Glutamatergic neuron (in vitro differentiated cells): ENCODE results near the gene TCP10L. TPM values are rescaled to one million over a fixed set of nuclear protein-coding genes. Genes with fewer than 3 reads are reported as not detected.

Experiments used
- DNase-seq: peaks from one replicate; pipeline ENCODE4 v3.0.0; 2022
- H3K27ac Mint-ChIP-seq: one replicate; pipeline ENCODE4 v1.8.0; 2020; ENCODE audit warnings: mild to moderate bottlenecking, mixed read lengths, inconsistent platforms; ENCODE audit not compliant: unreplicated experiment
- H3K27me3 Mint-ChIP-seq: one replicate; pipeline ENCODE4 v1.8.0; 2020; ENCODE audit warnings: mild to moderate bottlenecking, moderate library complexity, mixed read lengths, inconsistent platforms; ENCODE audit not compliant: unreplicated experiment
- H3K36me3 Mint-ChIP-seq: one replicate; pipeline ENCODE4 v1.8.0; 2020; ENCODE audit warnings: mild to moderate bottlenecking, mixed read lengths, inconsistent platforms; ENCODE audit not compliant: unreplicated experiment
- H3K4me1 Mint-ChIP-seq: one replicate; pipeline ENCODE4 v1.8.0; 2020; ENCODE audit warnings: mild to moderate bottlenecking, low read depth, mixed read lengths, inconsistent platforms; ENCODE audit not compliant: unreplicated experiment
- H3K4me3 Mint-ChIP-seq: one replicate; pipeline ENCODE4 v1.8.0; 2020; ENCODE audit warnings: mild to moderate bottlenecking, mixed read lengths, inconsistent platforms; ENCODE audit not compliant: unreplicated experiment
- H3K9me3 Mint-ChIP-seq: one replicate; pipeline ENCODE4 v1.8.0; 2020; ENCODE audit warnings: mild to moderate bottlenecking, moderate library complexity, mixed read lengths, inconsistent platforms; ENCODE audit not compliant: unreplicated experiment
- total RNA-seq: library from RNA; stranded (reverse); fragmentation: NEBNext Ultra II Directional; extraction: Animal tissue kit (Norgen Biotek cat#: 25700); gene quantifications from one replicate; pipeline ENCODE4 v1.2.1, GENCODE V29; 2021; ENCODE audit not compliant: unreplicated experiment
- TF ChIP-seq, protein P1 (sequence below): fragments of 200-600 bp; sonication (generic); IDR thresholded peaks from one replicate; pipeline ENCODE4 v1.5.0; 2021; ENCODE audit not compliant: partially characterized antibody, unreplicated experiment

Gene TCP10L
- total RNA-seq, 1 donor from 2014 or later, result 31.0 TPM

DNA sequence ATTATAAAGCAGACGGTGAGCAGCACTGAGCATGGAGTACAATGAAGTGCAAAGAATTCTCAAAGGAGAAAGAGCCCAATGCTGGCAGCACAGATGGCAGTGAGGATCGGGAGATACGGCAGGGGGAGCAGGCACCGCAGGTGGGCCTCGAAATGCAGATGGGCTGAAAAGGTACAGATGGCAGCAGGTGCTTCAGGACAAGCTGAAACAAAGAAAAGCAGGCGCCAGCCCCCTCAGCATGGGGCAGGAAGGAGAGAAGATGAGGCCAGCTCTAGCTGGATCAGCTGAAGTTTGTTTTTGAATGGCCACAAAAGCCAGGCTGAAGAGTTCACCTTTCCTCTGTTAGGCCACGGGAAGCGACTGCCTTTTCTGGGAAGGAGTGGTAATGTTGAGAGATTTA is 19.1 kb upstream of the TCP10L start:
- DNase-seq, result peak; percentile 80
- Mint-ChIP-seq H3K4me1 (peaks cover 31% of the 10 kb centered on the region), H3K36me3 (peaks cover 5% of the 10 kb centered on the region), H3K9me3 (peaks cover 13% of the 10 kb centered on the region), H3K27me3 (peaks cover 17% of the 10 kb centered on the region), H3K27ac (peak overlapping the region; percentile 96), H3K4me3 (peak overlapping the region; percentile 90)
- TF ChIP-seq, protein P1, sequence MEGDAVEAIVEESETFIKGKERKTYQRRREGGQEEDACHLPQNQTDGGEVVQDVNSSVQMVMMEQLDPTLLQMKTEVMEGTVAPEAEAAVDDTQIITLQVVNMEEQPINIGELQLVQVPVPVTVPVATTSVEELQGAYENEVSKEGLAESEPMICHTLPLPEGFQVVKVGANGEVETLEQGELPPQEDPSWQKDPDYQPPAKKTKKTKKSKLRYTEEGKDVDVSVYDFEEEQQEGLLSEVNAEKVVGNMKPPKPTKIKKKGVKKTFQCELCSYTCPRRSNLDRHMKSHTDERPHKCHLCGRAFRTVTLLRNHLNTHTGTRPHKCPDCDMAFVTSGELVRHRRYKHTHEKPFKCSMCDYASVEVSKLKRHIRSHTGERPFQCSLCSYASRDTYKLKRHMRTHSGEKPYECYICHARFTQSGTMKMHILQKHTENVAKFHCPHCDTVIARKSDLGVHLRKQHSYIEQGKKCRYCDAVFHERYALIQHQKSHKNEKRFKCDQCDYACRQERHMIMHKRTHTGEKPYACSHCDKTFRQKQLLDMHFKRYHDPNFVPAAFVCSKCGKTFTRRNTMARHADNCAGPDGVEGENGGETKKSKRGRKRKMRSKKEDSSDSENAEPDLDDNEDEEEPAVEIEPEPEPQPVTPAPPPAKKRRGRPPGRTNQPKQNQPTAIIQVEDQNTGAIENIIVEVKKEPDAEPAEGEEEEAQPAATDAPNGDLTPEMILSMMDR, result no peak

DNA sequence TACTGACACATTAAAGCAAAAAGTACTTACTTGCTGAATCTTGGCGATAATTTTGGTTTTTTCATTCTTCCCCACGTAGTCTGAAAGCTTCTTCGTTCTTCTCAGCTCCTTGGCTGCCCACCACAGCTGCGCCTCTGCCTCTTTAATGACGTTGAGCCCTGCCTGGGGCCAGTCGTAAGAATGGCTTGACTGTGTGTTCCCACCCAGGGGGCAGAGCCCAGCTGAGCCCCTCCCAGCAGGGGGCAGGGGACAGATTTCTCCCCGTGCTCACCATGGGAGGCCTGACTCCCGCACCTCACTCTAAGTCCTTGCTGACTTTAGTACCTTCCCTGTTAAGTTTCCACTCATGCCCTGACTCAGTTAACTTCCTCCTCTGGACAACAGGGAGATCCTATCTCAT is 17.8 kb upstream of the TCP10L start:
- TF ChIP-seq, protein P1, result no peak
- peaks cover 17% of the 10 kb centered on the region for H3K27me3 Mint-ChIP-seq
- peaks cover 13% of the 10 kb centered on the region for H3K9me3 Mint-ChIP-seq
- H3K27ac Mint-ChIP-seq, result peak overlapping the region; percentile 96
- H3K4me3 Mint-ChIP-seq, result peak overlapping the region; percentile 90
- peaks cover 5% of the 10 kb centered on the region for H3K36me3 Mint-ChIP-seq
- H3K4me1 Mint-ChIP-seq, result peaks cover 37% of the 10 kb centered on the region
- DNase-seq, result peak; percentile 67

DNA sequence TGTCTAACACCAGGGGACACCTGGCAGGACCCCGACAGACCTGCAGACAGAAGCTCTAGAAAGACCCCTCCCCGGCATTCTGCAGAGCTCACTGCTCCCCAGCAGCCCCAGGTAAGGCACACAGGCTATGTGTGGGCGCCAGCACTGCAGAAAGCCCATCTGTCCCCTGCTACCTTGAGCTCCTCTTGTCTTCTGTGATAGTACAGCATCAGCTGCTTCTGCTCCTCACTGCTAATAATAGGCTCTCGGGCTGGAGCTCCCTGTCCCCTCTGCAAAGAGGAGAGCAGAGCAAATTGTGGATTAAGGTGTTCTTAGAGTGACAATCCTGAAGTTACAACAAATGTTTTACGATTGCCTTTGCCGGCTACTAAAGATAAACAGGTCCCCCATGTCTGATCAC is 16.8 kb upstream of the TCP10L start:
- Mint-ChIP-seq H3K27ac (peak overlapping the region; percentile 96), H3K36me3 (peaks cover 5% of the 10 kb centered on the region)
- TF ChIP-seq, protein P1, result no peak

DNA sequence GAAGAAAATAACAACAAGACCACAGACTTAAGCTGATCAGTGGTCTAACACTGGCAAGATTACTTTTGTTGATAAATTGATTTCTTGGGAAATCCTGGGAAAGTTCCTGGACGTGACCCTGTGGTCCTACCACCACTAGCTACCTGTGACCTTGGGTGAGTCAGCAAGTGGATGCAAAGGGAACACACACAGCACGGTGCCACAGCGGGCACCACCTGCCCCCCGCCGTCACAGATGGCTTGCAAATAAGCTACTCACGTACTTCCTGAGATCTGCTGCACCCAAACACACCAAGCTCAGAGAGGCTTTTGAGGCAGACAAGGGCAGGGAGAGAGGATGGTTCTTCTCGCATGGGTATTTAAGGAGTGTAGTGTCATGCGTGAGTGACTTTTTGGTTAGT is 14.2 kb upstream of the TCP10L start:
- peaks cover 10% of the 10 kb centered on the region for H3K9me3 Mint-ChIP-seq
- H3K27me3 Mint-ChIP-seq, result peaks cover 14% of the 10 kb centered on the region
- H3K36me3 Mint-ChIP-seq, result peaks cover 5% of the 10 kb centered on the region
- TF ChIP-seq, protein P1, result no peak
- no peak for DNase-seq
- H3K4me1 Mint-ChIP-seq, result peaks cover 27% of the 10 kb centered on the region
- H3K4me3 Mint-ChIP-seq, result peak overlapping the region; percentile 85
- peak overlapping the region; percentile 1 for H3K27ac Mint-ChIP-seq

More for the DNA sequence above, 16.8 kb upstream of the TCP10L start:
- DNase-seq, result no peak
- peaks cover 13% of the 10 kb centered on the region for H3K9me3 Mint-ChIP-seq
- peaks cover 37% of the 10 kb centered on the region for H3K4me1 Mint-ChIP-seq
- peak overlapping the region; percentile 90 for H3K4me3 Mint-ChIP-seq
- peaks cover 17% of the 10 kb centered on the region for H3K27me3 Mint-ChIP-seq

DNA sequence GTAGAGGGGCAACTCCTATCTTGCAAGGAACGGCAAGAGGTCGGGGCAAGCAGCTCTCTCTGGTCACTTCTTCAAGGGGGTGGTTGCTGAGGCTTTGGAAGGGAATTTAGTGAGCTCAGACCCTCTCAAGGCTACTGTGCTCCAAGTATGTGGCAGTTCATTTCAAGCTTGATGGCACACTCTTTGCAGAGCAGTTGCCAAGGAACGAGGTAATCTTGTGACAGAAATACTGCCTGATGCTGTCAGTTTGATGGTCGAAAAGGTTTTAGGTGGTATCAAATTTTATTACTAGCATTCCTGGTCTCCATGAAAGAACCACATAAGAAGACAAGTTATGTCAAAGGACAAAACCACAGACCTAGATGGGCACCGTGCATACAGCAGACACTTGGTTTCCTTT is 13.8 kb upstream of the TCP10L start:
- TF ChIP-seq, protein P1, result no peak
- DNase-seq, result no peak
- peak overlapping the region; percentile 85 for H3K4me3 Mint-ChIP-seq
- peaks cover 6% of the 10 kb centered on the region for H3K9me3 Mint-ChIP-seq
- peaks cover under 1% of the 10 kb centered on the region for H3K36me3 Mint-ChIP-seq
- peaks cover 10% of the 10 kb centered on the region for H3K27me3 Mint-ChIP-seq
- peaks cover 25% of the 10 kb centered on the region for H3K4me1 Mint-ChIP-seq
- peak overlapping the region; percentile 1 for H3K27ac Mint-ChIP-seq
